ENCODE data around the gene MST1.

DNA sequence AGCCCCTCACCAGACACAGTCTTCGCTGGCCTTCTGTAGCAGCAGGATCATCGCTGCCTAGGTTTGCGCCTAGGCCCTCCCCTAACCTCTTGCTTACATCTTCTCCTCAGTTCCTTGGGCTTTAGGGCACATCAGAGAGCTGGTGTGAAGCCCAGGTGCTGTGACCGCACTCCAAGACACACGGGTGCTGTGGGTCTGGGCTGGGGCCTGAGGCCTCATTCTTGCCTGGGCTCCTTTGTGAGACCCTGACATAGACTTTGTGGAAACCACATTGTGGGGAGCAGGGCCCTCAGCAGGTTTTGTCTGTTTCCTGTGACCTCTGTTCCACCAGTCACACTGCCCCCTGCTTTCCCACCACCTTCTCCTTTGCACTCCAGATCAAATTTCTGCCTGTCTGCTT, 22.2 kb upstream of the MST1 start:
- TF ChIP-seq, protein P1, sequence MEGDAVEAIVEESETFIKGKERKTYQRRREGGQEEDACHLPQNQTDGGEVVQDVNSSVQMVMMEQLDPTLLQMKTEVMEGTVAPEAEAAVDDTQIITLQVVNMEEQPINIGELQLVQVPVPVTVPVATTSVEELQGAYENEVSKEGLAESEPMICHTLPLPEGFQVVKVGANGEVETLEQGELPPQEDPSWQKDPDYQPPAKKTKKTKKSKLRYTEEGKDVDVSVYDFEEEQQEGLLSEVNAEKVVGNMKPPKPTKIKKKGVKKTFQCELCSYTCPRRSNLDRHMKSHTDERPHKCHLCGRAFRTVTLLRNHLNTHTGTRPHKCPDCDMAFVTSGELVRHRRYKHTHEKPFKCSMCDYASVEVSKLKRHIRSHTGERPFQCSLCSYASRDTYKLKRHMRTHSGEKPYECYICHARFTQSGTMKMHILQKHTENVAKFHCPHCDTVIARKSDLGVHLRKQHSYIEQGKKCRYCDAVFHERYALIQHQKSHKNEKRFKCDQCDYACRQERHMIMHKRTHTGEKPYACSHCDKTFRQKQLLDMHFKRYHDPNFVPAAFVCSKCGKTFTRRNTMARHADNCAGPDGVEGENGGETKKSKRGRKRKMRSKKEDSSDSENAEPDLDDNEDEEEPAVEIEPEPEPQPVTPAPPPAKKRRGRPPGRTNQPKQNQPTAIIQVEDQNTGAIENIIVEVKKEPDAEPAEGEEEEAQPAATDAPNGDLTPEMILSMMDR (IDR thresholded peaks at IDR 0.05): no peak
- TF ChIP-seq POLR2A (IDR thresholded peaks at IDR 0.05): no peak
- no peak for TF ChIP-seq EP300 (IDR thresholded peaks at IDR 0.05)
- no peak for TF ChIP-seq POLR2AphosphoS5 (IDR thresholded peaks at IDR 0.05)

Measured in suprapubic skin (tissue), 4 donors.